HG03196 (cell line): ENCODE measurements around the gene JARID2.

Experiments used
- ATAC-seq: cut with Tn5 transposase; IDR thresholded peaks from one replicate; pipeline ENCODE4 v1.9.1; 2021; ENCODE audit not compliant: unreplicated experiment

The JARID2 gene

GRCh38 chr6:15457121-15457650 is 211.3 kb downstream of the JARID2 start:
- no peak for ATAC-seq

GRCh38 chr6:15458021-15458459 is 212.2 kb downstream of the JARID2 start:
- no peak for ATAC-seq

- no peak for ATAC-seq
Observed at GRCh38 chr6:15460110-15460727, 214.3 kb downstream of the JARID2 start.

- ATAC-seq = no peak
Observed at GRCh38 chr6:15461127-15461944, 215.5 kb downstream of the JARID2 start.

- no peak for ATAC-seq
Observed at GRCh38 chr6:15462256-15462655, 216.4 kb downstream of the JARID2 start.

- no peak for ATAC-seq
Observed at GRCh38 chr6:15462717-15463525, 217.1 kb downstream of the JARID2 start.

- no peak for ATAC-seq
Observed at GRCh38 chr6:15464211-15464725, 218.4 kb downstream of the JARID2 start.

- no peak for ATAC-seq
Observed at GRCh38 chr6:15465212-15465611, 219.3 kb downstream of the JARID2 start.

DNA sequence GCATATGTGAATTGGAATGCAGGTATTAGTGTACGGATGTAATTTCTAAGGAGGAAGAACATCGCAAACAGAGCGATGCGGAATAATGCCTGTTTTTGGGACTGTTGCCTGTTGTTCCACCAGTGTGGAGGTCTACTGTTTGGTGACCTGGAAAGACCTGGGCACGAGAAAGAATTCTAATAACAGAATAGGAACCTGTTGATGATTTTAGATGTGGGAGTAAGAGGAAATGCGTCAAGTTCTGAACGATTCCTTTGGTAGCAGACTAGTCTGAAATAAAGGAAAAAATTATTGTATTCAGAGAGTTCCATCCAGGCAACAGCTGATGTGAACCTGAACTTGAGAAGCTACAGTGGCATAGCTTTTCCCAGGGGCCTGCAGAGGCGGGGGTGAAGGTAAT is 224.9 kb downstream of the JARID2 start:
- ATAC-seq = no peak

DNA sequence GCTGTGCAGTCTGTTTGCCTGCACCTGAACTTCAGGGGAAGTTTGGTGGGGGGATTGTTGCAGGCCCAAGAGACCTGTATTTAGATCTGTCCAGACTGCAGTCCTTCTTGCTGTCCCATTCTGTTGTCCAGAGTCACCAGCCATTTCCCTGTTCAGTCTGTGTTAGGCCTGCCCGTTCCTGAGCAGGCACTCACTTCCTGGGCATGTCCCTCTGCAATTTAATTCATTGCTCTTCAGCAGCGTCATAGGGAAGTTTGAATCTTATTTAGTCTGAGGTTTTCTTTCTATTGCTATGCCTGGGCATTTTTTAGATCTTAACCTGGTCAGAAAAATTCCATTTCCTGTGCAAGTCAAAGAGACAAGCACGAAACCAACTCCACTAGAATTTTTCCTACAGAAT is 226.8 kb downstream of the JARID2 start:
- no peak for ATAC-seq

- ATAC-seq = no peak
Observed at GRCh38 chr6:15473174-15473573, 227.3 kb downstream of the JARID2 start.

DNA sequence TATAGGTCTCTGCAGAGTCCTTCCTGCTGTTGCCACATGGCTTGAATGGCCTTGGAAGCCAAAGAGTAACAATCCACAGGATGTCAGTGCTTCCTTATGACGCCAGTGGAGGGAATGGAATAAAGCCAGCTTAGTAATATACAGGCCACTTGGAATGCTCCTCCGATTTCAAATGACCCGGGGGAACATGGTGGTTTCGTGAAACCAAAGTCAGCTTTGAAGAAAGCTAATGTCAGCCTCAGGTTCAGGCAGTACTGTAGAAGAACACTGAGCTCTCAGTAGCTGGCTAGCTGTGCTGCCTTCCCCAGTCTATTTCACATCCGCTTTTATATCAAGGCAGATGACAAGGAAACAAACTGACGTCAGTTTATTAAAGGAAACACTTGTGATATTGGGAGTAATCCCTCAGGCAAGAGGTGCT is 227.9 kb downstream of the JARID2 start:
- ATAC-seq = no peak

DNA sequence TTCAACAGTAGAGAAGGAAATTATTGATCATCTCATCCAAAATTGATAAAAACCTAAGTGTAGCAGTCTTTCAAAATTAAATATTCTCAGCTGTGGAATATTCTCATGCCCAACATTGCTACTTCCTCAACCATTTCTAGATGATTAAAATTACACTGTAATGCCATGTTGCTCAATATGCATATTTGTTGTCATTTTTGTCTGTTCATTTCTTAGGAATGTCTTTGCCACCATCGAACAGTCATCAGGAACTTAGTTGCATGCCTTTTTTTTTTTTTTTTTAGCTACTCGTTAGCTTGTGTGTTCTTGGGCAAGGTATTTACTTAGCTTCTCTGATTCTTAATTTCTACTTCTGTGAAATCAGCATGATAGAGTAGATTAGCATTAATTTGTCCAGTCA is 228.3 kb downstream of the JARID2 start:
- no peak for ATAC-seq

- ATAC-seq = no peak
Observed at GRCh38 chr6:15475261-15475660, 229.4 kb downstream of the JARID2 start.

DNA sequence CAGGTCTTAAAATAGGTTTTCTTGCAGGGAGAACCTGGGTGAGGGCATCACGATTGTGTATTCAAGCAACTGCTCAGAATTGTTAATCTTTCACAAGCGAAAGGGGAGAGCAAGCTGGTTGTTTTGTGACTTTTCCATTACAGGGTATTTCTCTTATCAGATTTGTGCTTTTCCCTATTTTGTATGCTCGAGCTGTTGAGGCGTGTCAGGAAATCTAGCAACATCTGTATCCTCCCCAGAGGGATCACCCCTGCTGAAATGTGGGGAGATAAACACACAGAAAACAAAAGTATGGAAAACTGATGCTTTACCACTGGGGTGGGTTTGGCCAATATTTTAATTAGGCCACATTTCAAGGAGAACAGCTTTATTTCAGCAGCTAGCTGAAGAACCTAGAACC is 230.0 kb downstream of the JARID2 start:
- no peak for ATAC-seq

- ATAC-seq = no peak
Observed at GRCh38 chr6:15476631-15477380, 230.9 kb downstream of the JARID2 start.

GRCh38 chr6:15477746-15478145 is 231.9 kb downstream of the JARID2 start:
- no peak for ATAC-seq

- no peak for ATAC-seq
Observed at GRCh38 chr6:15479761-15480160, 233.9 kb downstream of the JARID2 start.

GRCh38 chr6:15480525-15480924 is 234.7 kb downstream of the JARID2 start:
- no peak for ATAC-seq
